Gastrocnemius medialis (tissue), 4 donors: ENCODE results near the gene GRAP2. TPM values are rescaled to one million over a fixed set of nuclear protein-coding genes. Genes with fewer than 3 reads are reported as not detected.
"Not testable (repeated sequence)": the region's sequence is repeated elsewhere in the genome, so short reads cannot be mapped to it uniquely, and the experiment has no call there.

ENCODE experiments used
- ATAC-seq, 2 donors: fragments of 150-250 bp; one replicate each; pipeline ENCODE4 v1.9.1; 2016
- DNase-seq, 2 donors: peaks; one replicate each; pipeline ENCODE4 v3.0.0-alpha.2; 2019
- H3K27ac ChIP-seq, 4 donors: fragments of 200-600 bp; sonication (generic); 1 replicate in 1 of 4; 2 replicates in 3 of 4; pipeline ENCODE4 v1.5.1; 2016 to 2018; ENCODE audit warnings: mild to moderate bottlenecking in 2 of 4, moderate library complexity in 1 of 4
- H3K27me3 ChIP-seq, 3 donors: fragments of 200-600 bp; sonication (generic) in 2 of 3; 1 replicate in 1 of 3; 2 replicates in 2 of 3; pipeline versions ENCODE4 v1.5.1 to v1.6.0; 2016 to 2019; ENCODE audit warnings: mild to moderate bottlenecking in 1 of 3, moderate library complexity in 1 of 3
- H3K36me3 ChIP-seq, 2 donors: fragments of 200-600 bp; sonication (generic) in 1 of 2; one replicate each; pipeline ENCODE4 v1.5.1; 2017 to 2018
- H3K4me1 ChIP-seq, 2 donors: fragments of 200-600 bp; sonication (generic) in 1 of 2; one replicate each; pipeline ENCODE4 v1.5.1; 2016 to 2017; ENCODE audit warnings: mild to moderate bottlenecking in 2 of 2
- H3K4me3 ChIP-seq, 4 donors: fragments of 200-600 bp; sonication (generic) in 3 of 4; 1 replicate in 1 of 4; 2 replicates in 3 of 4; pipeline ENCODE4 v1.5.1; 2016 to 2019; ENCODE audit warnings: mild to moderate bottlenecking in 2 of 4
- H3K9me3 ChIP-seq, 3 donors: fragments of 200-600 bp; sonication (generic) in 2 of 3; 1 replicate in 1 of 3; 2 replicates in 2 of 3; pipeline ENCODE4 v1.5.1; 2016 to 2019
- CTCF ChIP-seq, 5 experiments: fragments of 450-650 bp in 3 of 5; fragments of 200-600 bp in 2 of 5; sonication (generic) in 2 of 5; IDR thresholded peaks in 4 of 5; conservative IDR thresholded peaks in 1 of 5; 1 replicate in 4 of 5; 2 replicates in 1 of 5; pipeline ENCODE4 v1.5.1; 2016 to 2019; ENCODE audit warnings: antibody characterized with exemption in 5 of 5, mild to moderate bottlenecking in 3 of 5, moderate library complexity in 3 of 5
- POLR2A ChIP-seq, 2 donors: fragments of 450-650 bp; IDR thresholded peaks; one replicate each; pipeline ENCODE4 v1.6.1; 2017; ENCODE audit warnings: antibody characterized with exemption in 2 of 2, mild to moderate bottlenecking in 2 of 2, moderate library complexity in 2 of 2
- in situ Hi-C, 4 donors: fragments of 200-750 bp; cut with MboI; loops; one replicate each; pipeline versions ENCODE4 v1.15.0 to v1.8.0; 2017; ENCODE audit warnings: low sequenced_read_pairs in 4 of 4
- intact Hi-C: fragments of 100-400 bp; cut with DNase I; formaldehyde crosslinking; loops from one replicate; pipeline ENCODE4 v1.15.1; 2023; ENCODE audit warnings: low total_unique reads
- total RNA-seq, 4 donors: library from RNA; depleted of rRNA; stranded (reverse); fragments of >200 nt; gene quantifications; one replicate each; pipeline versions ENCODE4 v1.1.0 to v1.2.3, GENCODE V29; 2016

GRAP2 gene
- total RNA-seq, 4 donors from 2014 or later: 0.07 to 0.97 TPM; not detected in 2

GRCh38 chr22:39873965-39874364 lies 26.9 kb upstream of the GRAP2 start:
- in situ Hi-C loops: no loop called here

GRCh38 chr22:39875176-39875885 lies 25.6 kb upstream of the GRAP2 start:
- peak; percentile 60 to 64 for ATAC-seq
- H3K4me1 ChIP-seq, H3K9me3 ChIP-seq, H3K36me3 ChIP-seq, H3K27me3 ChIP-seq, H3K4me3 ChIP-seq, in situ Hi-C loops, H3K27ac ChIP-seq, DNase-seq, intact Hi-C loops: not testable (repeated sequence)

More at GRCh38 chr22:39873965-39874364, 26.9 kb upstream of the GRAP2 start:
- ATAC-seq: no peak
- intact Hi-C loops: no loop called here
- H3K27ac ChIP-seq: no peak overlapping the region
- peaks cover 0 to 7% (median 0%) of the 10 kb centered on the region in 3 donors for H3K27me3 ChIP-seq
- H3K4me1 ChIP-seq: no peaks in the 10 kb centered on the region
- TF ChIP-seq POLR2A (IDR thresholded peaks at IDR 0.05) (no peak), CTCF (IDR thresholded peaks at IDR 0.05 in 4 of 5, conservative IDR thresholded peaks at IDR 0.05 in 1 of 5) (no peak)
- H3K36me3 ChIP-seq: no peaks in the 10 kb centered on the region
- H3K9me3 ChIP-seq: no peaks in the 10 kb centered on the region
- H3K4me3 ChIP-seq: no peak overlapping the region
- no peak for DNase-seq

DNA sequence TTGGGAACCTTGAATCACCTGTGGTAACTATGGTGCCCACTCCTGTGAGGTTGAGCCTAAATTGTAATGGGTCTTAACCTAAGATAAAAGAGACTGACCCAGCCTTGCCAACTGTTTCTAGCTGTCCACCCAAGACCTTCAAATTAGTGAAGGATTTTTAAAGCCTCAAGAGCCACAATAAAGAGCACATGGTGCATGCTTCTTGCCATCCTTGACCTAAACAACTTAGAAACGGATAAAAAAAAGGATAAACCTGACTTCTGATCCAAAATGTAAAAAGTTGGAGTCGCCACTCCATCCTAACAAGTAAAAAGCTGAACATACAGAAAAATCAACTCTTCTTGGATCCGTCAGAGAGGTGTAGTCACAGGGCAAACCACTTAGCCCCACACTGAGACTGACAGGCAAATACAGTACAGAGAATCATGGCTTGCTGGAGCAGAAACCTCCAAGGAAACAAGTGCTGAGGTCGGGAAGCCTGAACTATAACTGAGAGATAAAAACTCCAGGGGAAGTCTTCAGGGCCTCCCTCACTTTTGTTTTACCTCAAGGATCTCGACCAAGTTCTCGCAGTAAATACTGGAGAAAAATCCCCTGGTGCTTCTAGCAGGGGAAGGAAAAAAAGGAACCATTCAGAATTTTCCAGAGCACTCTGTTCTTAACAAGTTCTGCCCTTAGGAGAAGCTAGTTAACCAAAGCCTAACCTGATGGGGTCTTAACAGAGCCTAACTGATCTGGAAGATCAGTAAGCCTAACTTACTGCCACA lies 23.6 kb upstream of the GRAP2 start:
- Histone ChIP-seq H3K9me3 (no peaks in the 10 kb centered on the region), H3K36me3 (no peaks in the 10 kb centered on the region), H3K4me1 (no peaks in the 10 kb centered on the region), H3K27ac (no peak overlapping the region), H3K27me3 (peaks cover 0 to 7% (median 0%) of the 10 kb centered on the region in 3 donors), H3K4me3 (no peak overlapping the region)
- TF ChIP-seq CTCF (IDR thresholded peaks at IDR 0.05 in 4 of 5, conservative IDR thresholded peaks at IDR 0.05 in 1 of 5) (no peak), POLR2A (IDR thresholded peaks at IDR 0.05) (no peak)
- in situ Hi-C loops (no loop called here), intact Hi-C loops (no loop called here)
- no peak for ATAC-seq
- DNase-seq: no peak

DNA sequence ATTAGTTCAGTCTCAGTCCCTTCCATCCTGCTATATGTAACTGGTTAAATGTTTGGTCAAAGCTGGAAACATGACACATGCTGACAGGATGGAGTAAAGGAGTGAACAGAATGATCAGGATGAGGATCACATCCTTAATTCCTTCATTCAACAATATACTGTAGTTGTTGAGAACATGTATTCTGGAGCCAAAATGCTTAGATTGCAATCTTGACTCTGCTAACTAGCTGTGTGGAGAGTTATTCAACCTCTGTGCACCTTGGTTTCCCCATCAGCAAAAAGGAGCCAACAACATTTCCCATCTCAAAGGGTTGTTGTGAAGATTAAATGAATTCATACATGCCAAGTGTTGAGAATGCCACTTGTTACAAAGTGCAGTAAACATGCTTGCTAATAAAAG lies 20.2 kb upstream of the GRAP2 start:
- peaks cover 3 to 9% (median 5%) of the 10 kb centered on the region in 3 donors for H3K27me3 ChIP-seq
- intact Hi-C loops: no loop called here
- H3K4me3 ChIP-seq: no peak overlapping the region
- ATAC-seq (no peak), DNase-seq (no peak)
- no peaks in the 10 kb centered on the region for H3K9me3 ChIP-seq
- no peaks in the 10 kb centered on the region for H3K36me3 ChIP-seq
- no peaks in the 10 kb centered on the region for H3K4me1 ChIP-seq
- in situ Hi-C loops: no loop called here
- TF ChIP-seq CTCF (IDR thresholded peaks at IDR 0.05 in 4 of 5, conservative IDR thresholded peaks at IDR 0.05 in 1 of 5) (no peak), POLR2A (IDR thresholded peaks at IDR 0.05) (no peak)
- no peak overlapping the region for H3K27ac ChIP-seq

- Histone ChIP-seq H3K9me3 (no peaks in the 10 kb centered on the region), H3K27ac (no peak overlapping the region), H3K4me1 (no peaks in the 10 kb centered on the region), H3K27me3 (peaks cover 5 to 11% (median 9%) of the 10 kb centered on the region in 3 donors), H3K4me3 (no peak overlapping the region), H3K36me3 (no peaks in the 10 kb centered on the region)
- DNase-seq (no peak), ATAC-seq (no peak)
- intact Hi-C loops: no loop called here
- in situ Hi-C loops: no loop called here
- TF ChIP-seq POLR2A (IDR thresholded peaks at IDR 0.05) (no peak), CTCF (IDR thresholded peaks at IDR 0.05 in 4 of 5, conservative IDR thresholded peaks at IDR 0.05 in 1 of 5) (no peak)
These were observed 17.8 kb upstream of the GRAP2 start for GRCh38 chr22:39883057-39883456.

- in situ Hi-C loops, H3K4me3 ChIP-seq, H3K9me3 ChIP-seq, DNase-seq, ATAC-seq, H3K36me3 ChIP-seq, H3K4me1 ChIP-seq, H3K27ac ChIP-seq, intact Hi-C loops: not testable (repeated sequence)
- H3K27me3 ChIP-seq: peaks cover 0 to 16% (median 12%) of the 10 kb centered on the region in 3 donors
These were observed 11.0 kb upstream of the GRAP2 start for GRCh38 chr22:39889924-39890323.
